Hematopoietic multipotent progenitor cell (in vitro differentiated cells): ENCODE measurements around the gene MARS2. TPM values are rescaled to one million over a fixed set of nuclear protein-coding genes. Genes with fewer than 3 reads are reported as not detected.
"Not testable (repeated sequence)": the region's sequence is repeated elsewhere in the genome, so short reads cannot be mapped to it uniquely, and the experiment has no call there.

Experiments used
- DNase-seq, 3 donors: peaks; one replicate each; pipeline ENCODE4 v3.0.0-alpha.2; 2011 to 2015; ENCODE audit warnings: low read depth in 2 of 3, low spot score in 2 of 3
- total RNA-seq: library from RNA; depleted of rRNA; stranded (reverse); fragments of >200 nt; gene quantifications from one replicate; pipeline ENCODE4 v1.2.3, GENCODE V29; 2012

Gene MARS2
- total RNA-seq, 1 donor = 9.2 TPM

- DNase-seq = no peak
Observed at GRCh38 chr2:197705912-197706838, 1.0 kb downstream of the MARS2 start.

GRCh38 chr2:197706839-197707207 lies 1.7 kb downstream of the MARS2 start:
- no peak for DNase-seq

GRCh38 chr2:197707316-197708213 lies 2.4 kb downstream of the MARS2 start:
- peak in 2 of 3 donors; percentile 26 to 57 for DNase-seq

GRCh38 chr2:197708331-197708730 lies 3.2 kb downstream of the MARS2 start:
- DNase-seq = no peak

- not testable (repeated sequence) for DNase-seq
Observed at GRCh38 chr2:197709140-197709539, 4.0 kb downstream of the MARS2 start.

GRCh38 chr2:197710424-197711042 lies 5.4 kb downstream of the MARS2 start:
- no peak for DNase-seq

GRCh38 chr2:197711578-197711977 lies 6.4 kb downstream of the MARS2 start:
- no peak for DNase-seq

- no peak for DNase-seq
Observed at GRCh38 chr2:197713271-197713670, 8.1 kb downstream of the MARS2 start.

GRCh38 chr2:197717863-197718262 lies 12.7 kb downstream of the MARS2 start:
- no peak for DNase-seq

- no peak for DNase-seq
Observed at GRCh38 chr2:197727011-197727410, 21.8 kb downstream of the MARS2 start.

GRCh38 chr2:197728555-197729544 lies 23.7 kb downstream of the MARS2 start:
- not testable (repeated sequence) for DNase-seq

GRCh38 chr2:197740200-197740599 lies 35.0 kb downstream of the MARS2 start:
- no peak for DNase-seq

Other genes starting within 250 kb of the MARS2 start
- 124 TPM for gene HSPD1, start 205.5 kb upstream of the MARS2 start, total RNA-seq
- 12.9 TPM for gene HSPE1, start 205.0 kb upstream of the MARS2 start, total RNA-seq
- 13.7 TPM for gene MOB4, start 189.3 kb upstream of the MARS2 start, total RNA-seq
- gene RFTN2, start 29.8 kb upstream of the MARS2 start, total RNA-seq = under 0.01 TPM
- gene BOLL, start 80.0 kb downstream of the MARS2 start, total RNA-seq = not detected
- gene PLCL1, start 99.2 kb downstream of the MARS2 start, total RNA-seq = 0.27 TPM